KBM-7 (cell line): Measurements from ENCODE around the gene ITK.
"Not testable (repeated sequence)": the region's sequence is repeated elsewhere in the genome, so short reads cannot be mapped to it uniquely, and the experiment has no call there.

ENCODE experiments used
- DNase-seq: peaks from one replicate; pipeline ENCODE4 v3.0.0-alpha.2; 2015
- in situ Hi-C: fragments of 300-500 bp; cut with MboI; formaldehyde crosslinking; loops from 2 replicates; pipeline ENCODE4 v1.14.3; 2020; ENCODE audit warnings: low sequenced_read_pairs, low pct_unique_long_range_greater_than_20kb, mixed read lengths

Gene ITK

DNA sequence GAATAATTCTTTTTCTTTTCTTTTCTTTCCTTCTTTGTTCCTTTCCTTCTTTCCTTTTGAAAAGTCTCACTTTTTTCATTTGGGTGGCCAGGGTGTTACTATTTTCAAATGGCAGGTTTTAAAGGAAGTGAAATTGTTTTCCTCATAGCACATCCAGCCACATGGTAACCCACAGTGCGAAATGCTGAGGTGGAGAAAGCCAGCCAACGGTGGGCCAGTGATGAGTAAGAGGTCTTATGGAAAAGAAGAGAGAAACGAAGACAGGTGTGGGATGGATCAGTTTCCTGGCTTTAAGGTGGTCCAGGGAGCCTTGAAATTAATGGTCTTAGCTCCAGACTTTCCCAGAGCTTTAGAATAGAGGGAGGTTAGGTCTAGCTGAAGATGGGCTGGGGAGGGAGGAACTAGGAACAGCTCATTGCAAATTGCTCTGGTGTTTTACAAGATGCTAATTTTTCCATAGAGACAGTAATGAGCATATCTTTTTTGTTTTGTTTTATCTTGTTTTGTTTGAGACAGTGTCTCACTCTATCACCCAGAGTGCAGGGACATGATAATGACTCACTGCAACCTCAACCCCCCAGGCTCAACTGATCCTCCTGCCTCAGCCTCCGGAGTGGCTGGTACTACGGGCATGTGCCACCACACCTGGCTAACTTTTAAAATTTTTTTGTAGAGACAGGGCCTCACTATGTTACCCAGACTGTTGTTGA lies 17.8 kb downstream of the ITK start:
- no peak for DNase-seq
- in situ Hi-C loops: no loop called here

DNA sequence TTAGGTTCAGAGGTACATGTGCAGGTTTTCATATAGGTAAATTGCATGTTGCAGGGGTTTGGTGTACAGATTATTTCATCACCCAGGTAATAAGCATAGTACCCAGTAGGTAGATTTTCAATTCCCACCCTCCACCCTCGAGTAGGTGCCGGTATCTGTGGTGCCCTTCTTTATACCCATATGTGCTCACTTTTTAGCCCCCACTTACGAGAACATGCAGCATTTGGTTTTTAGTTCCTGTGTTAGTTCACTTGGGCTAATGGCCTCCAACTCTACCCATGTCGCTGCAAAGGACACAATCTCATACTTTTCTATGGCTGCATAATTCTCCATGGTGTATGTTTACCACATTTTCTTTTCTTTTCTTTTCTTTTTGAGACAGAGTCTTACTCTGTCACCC lies 21.2 kb downstream of the ITK start:
- in situ Hi-C loops: no loop called here
- DNase-seq: no peak

DNA sequence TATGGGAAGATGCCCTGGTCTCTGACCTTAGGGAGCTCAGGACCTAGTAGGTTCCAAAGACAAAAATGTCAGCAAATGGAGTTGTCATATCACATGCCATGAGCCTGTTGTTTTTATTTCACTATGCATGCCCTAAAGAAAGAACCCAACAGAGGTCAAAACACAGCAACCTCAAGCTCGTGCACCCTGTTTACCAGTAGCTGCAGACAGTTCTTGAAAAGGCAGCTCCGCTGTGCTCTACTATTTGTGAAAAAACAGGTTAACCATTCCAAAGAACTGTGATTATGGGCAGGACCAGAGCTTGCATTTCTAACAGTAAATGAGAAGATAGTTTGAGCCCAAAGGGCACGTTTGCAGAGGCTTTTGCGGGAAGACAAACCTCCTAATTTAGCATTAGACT lies 22.8 kb downstream of the ITK start:
- no peak for DNase-seq
- in situ Hi-C loops: no loop called here

DNA sequence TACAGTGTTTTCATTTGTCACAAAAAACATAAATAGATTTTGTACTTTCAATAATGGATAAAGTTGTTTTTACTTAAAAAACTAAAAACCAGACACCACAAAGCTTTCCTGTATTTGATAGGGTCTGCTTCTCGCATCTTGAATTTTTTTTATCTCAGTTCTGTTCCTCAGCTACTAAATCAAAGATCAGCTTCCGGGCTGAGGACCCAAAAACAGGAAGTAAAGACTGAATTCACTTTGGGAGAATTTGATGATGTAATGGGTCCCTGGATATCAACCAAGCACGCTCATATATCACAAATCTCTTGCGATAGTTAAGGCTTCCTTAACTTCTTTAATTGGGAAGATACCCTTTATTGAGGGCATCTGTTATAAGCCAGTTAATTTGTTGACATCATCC lies 24.1 kb downstream of the ITK start:
- DNase-seq: peak; percentile 55
- in situ Hi-C loops: no loop called here

DNA sequence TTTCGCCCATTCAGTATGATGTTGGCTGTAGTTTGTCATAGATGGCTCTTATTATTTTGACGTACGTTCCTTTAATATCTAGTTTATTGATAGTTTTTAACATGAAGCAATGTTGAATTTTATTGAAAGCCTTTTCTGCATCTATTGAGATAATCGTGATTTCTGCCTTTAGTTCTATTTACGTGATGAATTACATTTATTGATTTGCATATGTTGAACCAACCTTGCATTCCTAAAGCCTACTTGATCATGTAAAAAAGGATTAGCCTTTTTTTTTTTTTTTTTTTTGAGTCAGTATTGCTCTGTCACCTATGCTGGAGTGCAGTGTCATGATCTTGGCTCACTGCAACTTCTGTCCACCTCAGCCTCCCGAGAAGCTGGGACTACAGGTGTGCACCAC lies 25.1 kb downstream of the ITK start:
- in situ Hi-C loops: no loop called here
- DNase-seq: no peak

DNA sequence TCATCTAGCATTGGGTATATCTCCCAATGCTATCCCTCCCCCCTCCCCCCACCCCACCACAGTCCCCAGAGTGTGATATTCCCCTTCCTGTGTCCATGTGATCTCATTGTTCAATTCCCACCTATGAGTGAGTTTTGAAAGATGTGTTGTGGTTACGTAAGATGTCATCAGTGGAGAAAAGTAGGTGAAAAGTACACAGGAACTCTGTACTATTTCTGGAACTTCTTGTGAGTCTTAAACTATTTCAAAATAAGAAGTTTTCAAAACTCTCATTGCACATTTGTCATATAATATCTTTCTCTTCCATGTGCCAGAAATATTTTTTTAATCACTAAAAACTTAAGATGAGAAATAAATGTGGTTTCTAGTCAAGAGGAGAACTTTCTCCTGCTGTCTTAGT lies 30.0 kb downstream of the ITK start:
- DNase-seq, in situ Hi-C loops: not testable (repeated sequence)

DNA sequence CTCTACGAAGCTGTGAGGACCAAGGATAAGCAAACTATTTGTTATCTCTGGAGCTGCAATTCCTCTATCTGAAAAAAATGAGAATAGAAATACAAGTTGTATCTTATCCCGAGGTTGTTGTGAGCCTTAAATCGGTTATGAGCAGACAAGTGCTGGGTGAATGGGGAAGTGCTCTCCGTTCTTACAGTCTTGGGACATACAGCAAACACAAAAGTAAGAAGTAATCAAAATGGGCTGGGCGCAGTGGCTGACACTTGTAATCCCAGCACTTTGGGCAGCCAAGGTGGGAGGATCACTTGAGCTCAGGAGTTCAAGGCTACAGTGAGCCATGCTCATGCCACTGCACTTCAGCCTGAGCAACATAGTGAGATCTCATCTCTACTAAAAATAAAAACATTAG lies 31.7 kb downstream of the ITK start:
- in situ Hi-C loops: no loop called here
- DNase-seq: peak; percentile 12

DNA sequence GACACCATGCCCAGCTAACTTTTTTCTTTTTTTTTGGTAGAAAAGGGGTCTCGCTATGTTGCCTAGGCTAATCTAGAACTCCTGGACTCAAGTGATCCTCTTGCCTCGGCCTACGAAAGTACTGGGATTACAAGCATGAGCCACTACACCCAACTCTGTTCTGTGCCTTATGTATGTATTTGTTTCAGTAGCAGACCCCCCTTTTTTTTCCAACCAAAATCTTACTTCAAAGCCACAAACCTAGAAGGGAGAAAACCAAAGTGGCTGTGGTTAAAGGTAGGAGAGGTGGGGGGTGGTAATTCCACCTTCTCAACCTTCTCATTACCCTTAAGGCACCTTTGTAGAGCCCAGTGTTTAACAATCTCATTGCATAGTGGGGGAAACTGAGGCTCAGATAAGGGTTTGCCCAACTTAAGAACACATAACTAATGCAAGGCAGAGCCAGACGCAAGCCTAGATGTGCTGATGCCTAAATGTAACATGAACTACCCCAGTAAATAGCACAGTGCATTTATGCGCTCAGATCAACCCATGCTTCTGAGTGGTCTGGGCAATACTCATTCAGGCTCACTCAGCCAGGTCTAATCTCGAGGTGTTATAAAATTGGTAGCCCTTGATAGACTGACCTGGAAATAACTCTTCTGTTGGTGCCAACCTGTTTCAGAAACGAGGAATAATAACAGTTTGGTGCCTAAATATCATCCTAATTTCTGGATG lies 33.0 kb downstream of the ITK start:
- in situ Hi-C loops: no loop called here
- DNase-seq: no peak

DNA sequence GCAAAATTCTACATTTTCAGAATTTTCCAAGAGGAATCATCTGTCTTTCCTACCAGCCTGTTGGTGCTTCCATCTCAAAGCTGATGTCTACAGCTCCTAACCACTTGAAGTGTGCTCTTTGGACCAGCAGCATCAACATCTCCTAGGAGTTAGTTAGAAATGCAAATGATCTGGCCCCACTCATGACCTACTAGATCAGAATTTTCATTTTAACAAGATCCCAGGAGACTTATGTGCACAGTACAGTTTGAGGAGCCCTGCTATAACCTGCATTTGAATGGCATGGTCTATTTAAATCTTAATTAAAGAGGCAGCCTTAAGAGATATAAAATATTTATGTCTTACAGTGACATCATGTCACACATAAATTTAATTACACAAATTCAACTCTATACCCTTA lies 33.8 kb downstream of the ITK start:
- in situ Hi-C loops: no loop called here
- no peak for DNase-seq

DNA sequence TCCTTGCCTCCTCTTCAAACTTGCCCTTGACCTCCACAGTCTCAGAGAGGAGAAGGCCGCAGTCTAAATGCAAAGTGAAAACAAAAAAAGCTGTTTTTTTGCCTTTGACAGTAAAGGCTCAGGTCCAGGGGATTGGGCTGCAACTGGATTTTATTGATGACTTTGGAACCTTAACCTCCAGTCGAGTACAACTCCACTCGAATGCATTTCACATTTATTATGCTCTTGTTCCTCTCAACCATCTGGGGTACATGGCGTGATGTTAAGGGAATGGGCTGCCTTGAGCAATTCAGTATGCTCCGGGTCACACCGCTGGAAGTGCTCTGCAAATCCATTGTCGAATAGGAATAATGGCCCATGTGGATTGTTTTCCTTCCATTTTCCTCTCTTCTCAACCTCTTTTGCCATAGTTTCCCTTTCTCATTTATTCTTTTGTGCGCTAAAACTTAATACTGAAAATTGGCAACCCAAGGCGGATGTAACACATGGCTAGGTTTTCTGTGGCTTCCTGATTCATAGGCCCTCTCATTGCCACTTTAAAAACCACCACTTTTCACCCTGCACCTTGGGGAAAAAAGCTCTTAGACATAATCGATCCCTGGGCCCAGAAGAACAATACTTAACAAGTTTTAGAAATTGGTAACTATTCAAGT lies 34.3 kb downstream of the ITK start:
- peak; percentile 12 for DNase-seq
- in situ Hi-C loops: no loop called here

DNA sequence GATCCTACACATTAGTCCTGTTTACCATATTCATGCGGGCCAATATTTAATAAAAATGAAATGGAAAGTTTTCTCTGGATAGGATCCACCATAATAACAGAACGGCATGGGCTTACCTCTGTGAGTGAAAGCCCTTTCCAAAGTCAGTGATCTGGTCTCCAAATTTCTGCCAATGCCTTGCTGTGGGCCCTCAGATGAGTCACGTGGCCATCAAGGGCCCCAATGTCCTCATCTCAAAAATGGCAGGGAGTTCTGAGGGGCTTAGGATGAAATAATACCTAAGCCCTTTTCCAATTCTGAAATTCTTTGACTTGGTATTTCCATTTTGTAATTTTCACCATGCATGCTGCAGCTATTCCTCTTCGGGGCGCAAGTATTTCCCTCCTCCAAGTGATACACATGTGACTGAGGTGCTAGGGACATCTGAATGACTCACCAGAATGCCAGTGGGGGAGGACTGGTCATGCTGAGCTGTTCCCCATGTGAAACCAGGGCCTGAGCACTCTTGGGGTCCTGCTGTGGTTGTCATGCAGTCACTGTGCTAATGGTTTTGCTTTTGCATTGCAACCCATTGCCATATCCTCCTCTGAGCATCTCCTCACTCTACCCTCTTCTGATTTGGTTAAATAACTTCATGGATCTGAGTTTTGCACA lies 35.0 kb downstream of the ITK start:
- in situ Hi-C loops: no loop called here
- no peak for DNase-seq

DNA sequence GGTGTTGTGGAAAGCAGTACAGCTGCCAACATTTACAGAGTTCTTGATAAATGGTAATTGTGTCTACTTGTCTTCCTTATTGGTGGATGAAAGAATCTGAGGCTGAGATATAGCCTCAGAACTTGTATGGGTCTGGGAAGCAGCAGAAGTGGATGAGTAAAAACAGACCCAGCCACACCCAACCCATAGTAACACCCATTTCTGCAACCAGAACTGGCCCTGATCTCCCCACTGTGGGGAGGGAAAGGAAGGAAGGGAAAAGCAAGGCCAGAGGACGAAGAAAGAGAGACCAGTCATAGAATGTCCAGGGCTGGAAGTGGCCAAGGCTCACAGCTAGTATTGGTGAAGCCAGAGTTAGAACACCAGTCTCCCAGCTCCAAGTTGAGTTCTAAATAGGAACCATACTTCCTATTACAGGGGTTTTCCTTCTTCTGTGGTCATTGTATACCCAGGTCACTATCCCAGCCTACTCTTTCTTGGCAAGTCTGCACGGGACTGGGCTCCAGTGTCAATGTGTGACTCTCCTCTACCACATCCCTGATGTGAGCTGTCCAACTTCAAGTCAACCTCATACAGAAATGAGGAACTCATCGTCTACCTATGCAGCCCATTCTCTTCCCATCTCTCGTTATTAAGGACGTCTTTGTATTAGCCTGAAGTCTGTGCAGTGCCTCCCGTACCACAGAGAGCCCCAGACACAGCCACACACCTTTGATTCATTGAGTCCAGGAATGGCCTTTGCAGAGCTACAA lies 35.9 kb downstream of the ITK start:
- in situ Hi-C loops: no loop called here
- DNase-seq: no peak

DNA sequence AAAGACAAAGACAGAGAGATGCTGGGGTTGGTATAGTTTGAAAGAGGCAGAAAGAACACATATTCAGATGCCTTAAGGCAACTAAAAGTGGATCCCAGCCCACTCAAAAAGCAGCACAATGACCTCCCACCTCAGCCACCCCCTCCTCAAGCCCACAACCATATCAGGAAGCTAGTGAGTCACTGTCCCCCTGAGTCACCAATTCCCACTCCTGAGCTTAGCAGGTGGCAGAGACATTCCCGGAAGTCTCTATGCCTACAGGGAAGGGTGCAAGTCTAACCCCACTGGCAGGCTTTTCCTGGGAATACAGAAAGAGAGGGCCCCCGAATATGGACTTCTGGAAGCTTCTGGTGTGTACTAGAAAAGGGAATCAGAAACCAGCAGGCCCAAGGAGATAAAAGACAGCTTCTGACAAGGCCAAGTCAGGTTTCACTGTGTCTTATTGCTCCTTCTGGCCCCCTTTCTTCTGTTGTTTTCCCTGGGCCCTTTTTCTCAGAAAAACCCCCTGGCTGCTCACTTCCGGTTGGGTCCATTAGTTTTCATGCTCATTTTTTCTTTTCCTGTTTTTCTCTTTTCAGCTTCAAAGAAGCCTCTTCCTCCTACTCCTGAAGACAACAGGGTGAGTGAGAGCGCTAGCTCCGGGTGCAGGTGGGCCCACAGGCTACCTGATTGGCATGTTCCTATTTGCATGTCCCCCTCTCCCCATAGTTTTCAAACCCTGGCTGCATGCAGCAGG lies 36.8 kb downstream of the ITK start:
- peak; percentile 32 for DNase-seq
- in situ Hi-C loops: no loop called here

DNA sequence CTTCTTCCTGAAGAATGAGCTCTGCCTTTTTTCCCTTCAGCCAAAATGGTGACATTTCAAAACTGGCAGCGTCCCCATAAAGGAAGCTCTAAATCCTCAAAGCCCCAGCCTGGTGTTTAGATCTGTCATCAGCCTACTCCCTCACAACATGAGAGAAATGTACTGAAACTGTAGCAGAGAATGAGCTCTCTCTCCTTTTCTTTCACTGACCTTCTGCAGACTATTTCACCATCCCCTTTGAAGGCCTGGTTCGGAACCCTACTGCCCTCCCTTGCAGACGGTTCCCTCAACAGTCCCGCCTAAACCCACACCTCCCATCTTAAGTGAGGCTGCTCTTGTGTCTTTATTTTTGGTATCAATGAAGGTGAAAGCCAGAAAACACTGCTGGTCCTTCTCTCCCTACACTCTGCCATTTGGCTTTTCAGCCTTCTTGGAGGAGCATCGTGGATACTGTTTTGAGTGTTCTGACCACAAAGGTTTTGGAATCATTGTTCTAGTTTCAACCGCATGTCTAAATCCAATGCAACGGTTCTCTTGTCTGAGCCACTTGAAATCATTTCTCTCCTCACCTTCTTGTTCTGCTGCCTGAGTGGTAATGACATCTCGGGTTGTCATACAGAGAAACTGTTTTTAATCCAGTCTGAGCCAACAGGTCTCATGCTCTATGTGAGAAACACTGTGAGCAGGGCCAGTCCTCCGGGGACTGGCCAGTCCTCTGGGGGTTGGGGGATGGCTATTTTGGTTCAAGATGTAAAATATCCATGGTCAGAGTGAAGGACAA lies 39.0 kb downstream of the ITK start:
- in situ Hi-C loops: no loop called here
- DNase-seq: no peak

DNA sequence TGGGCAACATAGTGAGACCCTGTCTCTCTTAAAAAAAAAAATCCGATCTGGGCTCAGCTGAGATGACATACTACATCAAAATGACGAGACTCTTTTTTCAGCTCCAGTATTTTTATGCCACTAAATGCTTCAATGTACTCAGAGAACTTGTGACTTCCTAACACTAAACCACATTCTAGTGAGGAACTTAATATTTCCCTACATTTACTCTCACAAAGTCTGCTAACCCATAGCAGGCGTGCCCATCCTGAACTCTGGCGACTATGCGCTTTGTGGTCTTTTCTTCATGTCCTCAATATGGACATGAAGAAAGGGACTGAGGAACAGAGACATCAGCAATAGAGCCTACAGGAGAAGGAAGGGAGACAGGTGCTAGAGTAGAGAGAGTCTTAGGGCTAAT lies 41.3 kb downstream of the ITK start:
- in situ Hi-C loops: no loop called here
- no peak for DNase-seq

DNA sequence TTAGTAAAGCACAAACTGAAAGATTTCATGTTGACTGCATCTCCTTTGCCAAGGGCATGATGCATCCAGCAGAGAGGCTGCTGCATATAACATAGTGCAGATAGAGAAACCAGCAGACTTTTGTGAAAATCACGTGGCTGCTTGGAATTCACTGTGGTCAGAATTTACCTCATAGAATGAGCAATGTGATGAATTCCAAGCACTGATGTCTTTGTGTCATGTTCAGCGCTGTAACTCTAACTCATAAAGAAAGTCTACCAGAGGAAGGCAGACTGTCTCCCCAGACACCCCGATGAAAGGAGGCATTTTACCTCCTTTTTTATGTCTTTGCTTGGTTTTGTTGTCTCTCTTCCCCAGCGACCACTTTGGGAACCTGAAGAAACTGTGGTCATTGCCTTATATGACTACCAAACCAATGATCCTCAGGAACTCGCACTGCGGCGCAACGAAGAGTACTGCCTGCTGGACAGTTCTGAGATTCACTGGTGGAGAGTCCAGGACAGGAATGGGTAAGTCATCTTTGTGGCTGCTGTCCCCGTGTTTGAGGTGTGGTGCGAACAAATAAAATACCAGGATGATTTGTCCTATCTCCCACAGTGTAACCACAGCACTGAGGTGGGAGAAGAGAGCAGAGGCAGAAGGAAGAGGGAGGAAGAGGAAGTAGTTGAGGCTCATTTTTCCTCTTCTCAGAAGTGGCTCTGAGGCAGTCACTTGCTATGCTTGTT lies 42.0 kb downstream of the ITK start:
- in situ Hi-C loops: no loop called here
- DNase-seq: peak; percentile 19
